HL-60 (cell line): ENCODE data around the gene TLX3.

Experiments used
- CTCF ChIP-seq: IDR thresholded peaks from one replicate; pipeline ENCODE4 v1.5.1; 2011; ENCODE audit warnings: low read length, control low read depth, inconsistent platforms; ENCODE audit not compliant: insufficient read depth
- POLR2AphosphoS5 ChIP-seq: IDR thresholded peaks from 2 replicates; pipeline ENCODE4 v1.6.1; 2012; ENCODE audit warnings: low read depth

GRCh38 chr5:171299228-171299627, 9.8 kb upstream of the TLX3 start:
- no peak for TF ChIP-seq CTCF
- no peak for TF ChIP-seq POLR2AphosphoS5
